A673 (cell line): ENCODE measurements around the gene KDM4B. TPM values are rescaled to one million over a fixed set of nuclear protein-coding genes. Genes with fewer than 3 reads are reported as not detected.

Experiments
- BruUV-seq: library from RNA; stranded (reverse); fragments of 400-500 nt; replicated peaks from 2 replicates; lab custom pipeline; 2021; lab: Mats Ljungman, UMichigan
- CTCF ChIA-PET: fragments of 300-600 bp; sonication (Branson Sonifier 250); formaldehyde crosslinking; loops from one replicate; lab custom pipeline; 2022; ENCODE audit warnings: antibody characterized with exemption; lab: Charles Lee
- POLR2A ChIA-PET: fragments of 300-600 bp; sonication (Branson Sonifier 250); formaldehyde crosslinking; loops from one replicate; lab custom pipeline; 2022; ENCODE audit warnings: antibody characterized with exemption; ENCODE audit not compliant: low non-redundant PET; lab: Charles Lee
- DNase-seq: peaks from one replicate; pipeline ENCODE4 v3.0.0-alpha.2; 2015; ENCODE audit warnings: low spot score
- H3K27ac ChIP-seq: fragments of 200-600 bp; sonication (generic); 2 replicates; pipeline ENCODE4 v1.5.1; 2016; ENCODE audit warnings: mixed run types, low read depth, mild to moderate bottlenecking, mixed read lengths, antibody characterized with exemption, low read length; ENCODE audit not compliant: poor library complexity, severe bottlenecking
- H3K27me3 ChIP-seq: fragments of 200-600 bp; sonication (generic); replicated peaks from 2 replicates; pipeline ENCODE4 v1.6.1; 2017; ENCODE audit warnings: mixed run types, low read depth, mild to moderate bottlenecking, mixed read lengths, antibody characterized with exemption, low read length; ENCODE audit not compliant: insufficient read depth, poor library complexity
- H3K36me3 ChIP-seq: fragments of 200-600 bp; sonication (generic); 2 replicates; pipeline ENCODE4 v1.6.1; 2016; ENCODE audit warnings: mixed run types, mild to moderate bottlenecking, mixed read lengths, antibody characterized with exemption, low read length; ENCODE audit not compliant: insufficient read depth, poor library complexity, severe bottlenecking
- H3K4me1 ChIP-seq: fragments of 200-600 bp; sonication (generic); 2 replicates; pipeline ENCODE4 v1.6.1; 2017; ENCODE audit warnings: mixed run types, mild to moderate bottlenecking, mixed read lengths, antibody characterized with exemption, low read length; ENCODE audit not compliant: insufficient read depth, poor library complexity, severe bottlenecking
- H3K4me3 ChIP-seq: fragments of 200-600 bp; sonication (generic); 2 replicates; pipeline ENCODE4 v1.5.1; 2016; ENCODE audit warnings: low read depth, mixed run types, mild to moderate bottlenecking, mixed read lengths, low read length; ENCODE audit not compliant: poor library complexity, severe bottlenecking
- H3K9me3 ChIP-seq: fragments of 200-600 bp; sonication (generic); 2 replicates; pipeline ENCODE4 v1.6.1; 2016; ENCODE audit warnings: mixed run types, low read depth, mild to moderate bottlenecking, mixed read lengths, antibody characterized with exemption, low read length; ENCODE audit not compliant: poor library complexity, severe bottlenecking
- EZH2 ChIP-seq: fragments of 200-600 bp; sonication (generic); IDR thresholded peaks from 2 replicates; pipeline ENCODE4 v1.6.1; 2017; ENCODE audit warnings: borderline replicate concordance, low read depth, mild to moderate bottlenecking, mixed read lengths, antibody characterized with exemption, low read length; ENCODE audit not compliant: poor library complexity, severe bottlenecking
- intact Hi-C: fragments of 100-400 bp; cut with micrococcal nuclease; formaldehyde crosslinking; loops from one replicate; pipeline ENCODE4 v1.10.0; 2022; ENCODE audit not compliant: unreplicated experiment
- total RNA-seq: library from RNA; stranded (reverse); gene quantifications from 2 replicates; pipeline ENCODE4 v1.2.3, GENCODE V29; 2021
- TF ChIP-seq, protein P1 (sequence below): fragments of 300-800, 200-600 bp; sonication (generic); conservative IDR thresholded peaks from 2 replicates; pipeline ENCODE4 v1.5.1; 2017; ENCODE audit warnings: low read depth, mild to moderate bottlenecking, antibody characterized with exemption, low read length, moderate library complexity, mixed read lengths

The KDM4B gene
- total RNA-seq, 1 experiment from 2014 or later, result 30.0 TPM

DNA sequence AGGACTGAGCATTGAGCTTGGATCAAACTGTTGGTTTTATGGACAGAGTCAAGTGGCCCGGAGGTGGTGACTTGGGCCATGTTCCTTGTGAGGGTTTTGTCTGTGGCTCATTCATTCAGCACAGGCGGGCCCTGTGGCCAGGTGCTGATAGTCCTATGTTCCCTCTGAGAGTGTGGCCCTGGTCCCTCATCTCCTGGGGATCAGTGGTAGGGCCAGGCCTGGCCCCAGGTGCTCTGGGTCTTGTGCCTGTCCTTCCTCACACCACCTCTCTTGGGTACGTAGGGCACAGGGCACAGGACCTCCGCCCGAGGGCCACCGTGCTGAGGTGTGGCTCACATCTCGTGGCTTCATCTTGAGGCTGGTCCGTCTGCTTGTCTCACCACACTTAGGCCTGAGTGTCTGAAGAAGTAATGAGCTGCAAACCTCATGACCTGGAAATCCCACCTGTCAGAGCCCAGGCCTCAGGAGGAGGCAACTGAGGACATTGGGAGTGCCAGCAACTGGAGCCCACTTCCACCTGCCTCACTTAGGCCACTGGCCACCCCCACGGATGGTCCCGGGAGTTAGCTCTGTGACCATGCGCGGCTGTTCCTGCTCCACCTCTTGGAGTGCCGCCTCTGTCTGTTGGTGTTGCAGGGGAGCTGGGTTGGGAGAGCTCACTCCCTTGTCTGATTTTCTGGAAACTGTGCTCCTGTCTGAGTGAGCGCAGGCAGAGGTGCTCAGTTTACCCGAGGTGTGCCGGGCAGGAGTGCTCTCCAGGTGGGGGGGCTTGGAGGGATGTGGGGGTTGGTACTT lies 53.4 kb downstream of the KDM4B start:
- no peaks in the 10 kb centered on the region for H3K9me3 ChIP-seq
- peaks cover 7% of the 10 kb centered on the region for H3K4me1 ChIP-seq
- no peaks in the 10 kb centered on the region for H3K36me3 ChIP-seq
- intact Hi-C loops, result no loop called here
- POLR2A ChIA-PET, result no interaction called here
- H3K4me3 ChIP-seq, result no peak overlapping the region
- DNase-seq, result no peak
- CTCF ChIA-PET, result no interaction called here
- BruUV-seq, result no TSS peak
- H3K27ac ChIP-seq, result no peak overlapping the region
- TF ChIP-seq EZH2, result no peak
- TF ChIP-seq, protein P1, sequence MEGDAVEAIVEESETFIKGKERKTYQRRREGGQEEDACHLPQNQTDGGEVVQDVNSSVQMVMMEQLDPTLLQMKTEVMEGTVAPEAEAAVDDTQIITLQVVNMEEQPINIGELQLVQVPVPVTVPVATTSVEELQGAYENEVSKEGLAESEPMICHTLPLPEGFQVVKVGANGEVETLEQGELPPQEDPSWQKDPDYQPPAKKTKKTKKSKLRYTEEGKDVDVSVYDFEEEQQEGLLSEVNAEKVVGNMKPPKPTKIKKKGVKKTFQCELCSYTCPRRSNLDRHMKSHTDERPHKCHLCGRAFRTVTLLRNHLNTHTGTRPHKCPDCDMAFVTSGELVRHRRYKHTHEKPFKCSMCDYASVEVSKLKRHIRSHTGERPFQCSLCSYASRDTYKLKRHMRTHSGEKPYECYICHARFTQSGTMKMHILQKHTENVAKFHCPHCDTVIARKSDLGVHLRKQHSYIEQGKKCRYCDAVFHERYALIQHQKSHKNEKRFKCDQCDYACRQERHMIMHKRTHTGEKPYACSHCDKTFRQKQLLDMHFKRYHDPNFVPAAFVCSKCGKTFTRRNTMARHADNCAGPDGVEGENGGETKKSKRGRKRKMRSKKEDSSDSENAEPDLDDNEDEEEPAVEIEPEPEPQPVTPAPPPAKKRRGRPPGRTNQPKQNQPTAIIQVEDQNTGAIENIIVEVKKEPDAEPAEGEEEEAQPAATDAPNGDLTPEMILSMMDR, result no peak
- no peaks in the 10 kb centered on the region for H3K27me3 ChIP-seq

DNA sequence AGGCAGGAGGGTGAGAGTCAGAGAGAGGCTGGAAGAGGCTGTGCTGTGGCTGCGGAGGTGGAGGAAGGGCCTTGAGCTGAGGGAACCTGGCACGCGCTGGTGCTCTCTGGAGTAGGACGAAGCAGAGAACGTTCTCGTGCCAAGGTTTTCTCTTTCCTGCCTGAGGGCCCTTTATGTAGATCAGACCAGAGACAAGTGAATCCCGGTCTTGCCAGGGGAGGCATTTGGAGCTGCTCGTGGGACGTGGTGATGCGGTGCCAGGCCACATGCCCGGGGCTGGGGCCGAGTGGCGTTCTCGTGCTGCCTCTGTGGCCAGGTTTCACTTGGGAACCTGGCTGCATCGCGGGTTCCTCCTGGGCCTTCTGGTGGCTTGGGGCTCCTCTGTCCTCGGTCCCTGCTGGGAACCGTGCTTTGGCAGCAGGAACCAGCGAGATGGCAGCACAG lies 54.2 kb downstream of the KDM4B start:
- no peak for TF ChIP-seq EZH2
- TF ChIP-seq, protein P1, result no peak
- Histone ChIP-seq H3K4me1 (peaks cover 7% of the 10 kb centered on the region), H3K4me3 (no peak overlapping the region), H3K9me3 (no peaks in the 10 kb centered on the region), H3K27ac (no peak overlapping the region), H3K36me3 (no peaks in the 10 kb centered on the region), H3K27me3 (no peaks in the 10 kb centered on the region)
- CTCF ChIA-PET, result no interaction called here
- no TSS peak for BruUV-seq
- intact Hi-C loops, result no loop called here
- POLR2A ChIA-PET, result no interaction called here
- no peak for DNase-seq

DNA sequence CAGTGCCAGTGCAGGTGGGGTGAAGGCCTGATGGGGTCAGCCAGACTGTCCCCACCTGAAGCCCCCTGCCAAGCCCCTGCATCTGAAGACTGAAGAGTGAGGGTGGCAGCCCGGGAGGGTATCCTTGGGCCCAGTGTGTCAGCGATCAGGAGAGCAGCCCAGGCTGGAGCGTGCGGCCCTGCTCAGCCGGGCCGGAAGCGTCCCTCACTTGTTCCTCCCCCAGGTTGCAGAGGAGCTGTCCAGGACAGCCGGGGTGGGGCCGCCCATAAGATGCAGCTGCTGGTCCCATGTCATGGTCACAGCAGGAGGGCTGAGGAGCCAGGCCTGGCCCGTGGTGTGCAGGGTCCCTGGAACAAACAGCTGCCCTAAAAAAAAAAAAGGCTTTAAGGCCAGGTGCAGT lies 55.4 kb downstream of the KDM4B start:
- no peaks in the 10 kb centered on the region for H3K36me3 ChIP-seq
- POLR2A ChIA-PET, result no interaction called here
- intact Hi-C loops, result no loop called here
- CTCF ChIA-PET, result no interaction called here
- no peaks in the 10 kb centered on the region for H3K27me3 ChIP-seq
- H3K9me3 ChIP-seq, result no peaks in the 10 kb centered on the region
- no TSS peak for BruUV-seq
- DNase-seq, result no peak
- no peak for TF ChIP-seq EZH2
- TF ChIP-seq, protein P1, result no peak
- no peak overlapping the region for H3K4me3 ChIP-seq
- no peak overlapping the region for H3K27ac ChIP-seq
- peaks cover 8% of the 10 kb centered on the region for H3K4me1 ChIP-seq
